LNCAP (cell line): ENCODE measurements around the gene SGMS1.

Source experiments
- CTCF ChIP-seq: fragments of 450-650 bp; IDR thresholded peaks from 2 replicates; pipeline ENCODE4 v1.5.1; 2017; ENCODE audit warnings: mild to moderate bottlenecking

SGMS1 gene

GRCh38 chr10:50405723-50406122, 218.0 kb downstream of the SGMS1 start:
- TF ChIP-seq CTCF, result no peak

GRCh38 chr10:50404021-50404773, 219.6 kb downstream of the SGMS1 start:
- no peak for TF ChIP-seq CTCF

GRCh38 chr10:50403074-50403473, 220.7 kb downstream of the SGMS1 start:
- no peak for TF ChIP-seq CTCF

- TF ChIP-seq CTCF, result no peak
Measured at GRCh38 chr10:50402466-50402865, 221.3 kb downstream of the SGMS1 start.

GRCh38 chr10:50400694-50401093, 223.1 kb downstream of the SGMS1 start:
- no peak for TF ChIP-seq CTCF

GRCh38 chr10:50398823-50399222, 224.9 kb downstream of the SGMS1 start:
- TF ChIP-seq CTCF, result no peak

- no peak for TF ChIP-seq CTCF
Measured at GRCh38 chr10:50398381-50398780, 225.4 kb downstream of the SGMS1 start.
